ENCODE measurements around the gene SLC6A20.

The SLC6A20 gene

DNA sequence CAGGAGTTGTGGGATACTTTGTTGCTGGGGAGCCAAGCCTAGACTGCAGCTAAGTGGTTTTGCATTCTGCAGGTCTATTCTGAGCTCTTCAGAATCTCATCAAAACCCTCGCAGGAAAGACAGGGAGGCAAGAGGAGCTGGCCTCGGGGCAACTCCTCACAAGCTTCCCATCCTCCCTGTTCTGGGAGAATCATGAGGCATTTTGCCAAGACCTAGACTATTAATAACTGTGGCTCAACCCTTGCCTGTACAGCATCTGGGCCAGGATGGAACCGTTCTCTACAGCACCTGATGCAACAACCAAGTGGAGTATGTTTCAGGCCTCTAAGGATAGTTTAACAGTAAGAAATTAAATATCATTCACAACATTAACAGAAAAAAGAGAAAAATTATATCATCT lies 20.2 kb upstream of the SLC6A20 start:
- no peak for DNase-seq
- TF ChIP-seq POLR2A (IDR thresholded peaks at IDR 0.05; ENCODE audit: low read length) (no peak), GATA1 (IDR thresholded peaks at IDR 0.05; ENCODE audit: low read depth, low read length) (no peak)

DNA sequence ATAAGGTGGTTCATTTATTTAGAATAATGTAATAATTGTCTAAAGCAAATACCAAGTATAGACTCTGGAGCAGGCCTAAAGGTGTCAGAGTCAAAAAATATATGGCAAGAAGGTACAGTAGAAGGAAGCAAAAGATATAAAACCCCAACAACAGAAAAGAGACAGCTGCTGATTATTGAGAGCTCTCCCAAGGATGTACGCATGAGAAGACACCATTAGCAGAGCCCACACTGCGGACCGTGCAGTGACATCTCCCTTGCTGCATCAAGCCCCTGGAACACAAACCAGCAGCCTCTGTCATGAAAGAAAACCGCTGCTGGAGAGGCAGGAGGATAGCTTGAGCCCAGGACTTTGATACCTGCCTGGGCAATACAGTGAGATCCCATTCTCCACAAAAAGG lies 18.0 kb upstream of the SLC6A20 start:
- TF ChIP-seq POLR2A (IDR thresholded peaks at IDR 0.05; ENCODE audit: low read length) (no peak), GATA1 (IDR thresholded peaks at IDR 0.05; ENCODE audit: low read depth, low read length) (no peak)
- no peak for DNase-seq

DNA sequence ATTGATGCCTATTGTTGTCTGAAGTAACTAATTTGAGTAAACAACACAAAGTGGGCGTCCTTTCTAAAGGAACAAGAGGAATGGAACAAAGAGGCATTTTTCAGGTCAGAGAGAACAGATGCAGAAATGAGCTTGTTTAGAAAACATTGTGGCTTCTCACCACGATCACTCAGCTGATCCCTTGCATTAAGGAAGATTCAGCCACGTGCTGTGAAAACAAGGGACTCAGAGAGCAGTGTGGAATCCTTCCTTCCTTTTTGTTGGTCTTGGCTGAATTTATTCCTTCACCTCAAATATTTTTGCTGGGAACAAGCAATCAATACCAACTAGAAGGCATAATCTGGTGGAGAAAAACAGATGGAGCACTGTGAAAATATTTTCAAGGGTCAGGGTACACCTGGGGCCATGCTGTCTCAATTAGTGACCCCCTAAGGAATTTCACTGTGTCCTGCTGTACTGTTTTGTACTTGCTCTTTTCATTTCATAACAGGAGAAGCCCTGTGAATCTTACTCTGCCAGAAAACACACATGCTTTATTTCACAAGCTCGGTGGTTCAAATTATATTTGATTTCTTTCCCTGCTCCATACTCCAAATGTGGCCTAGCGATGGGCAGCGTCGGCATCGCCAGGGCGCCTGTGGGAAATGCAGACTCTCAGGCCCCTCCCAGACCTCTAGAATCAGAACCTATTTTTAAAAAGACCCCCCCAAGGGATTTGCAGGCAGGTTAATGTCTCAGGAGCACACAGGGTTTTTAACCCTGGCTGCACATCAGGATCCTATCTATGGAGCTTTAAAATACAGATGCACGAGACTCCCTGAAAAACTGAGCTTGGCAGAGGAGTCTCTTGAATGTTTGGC lies 11.6 kb upstream of the SLC6A20 start:
- DNase-seq, result no peak
- TF ChIP-seq GATA1 (IDR thresholded peaks at IDR 0.05; ENCODE audit: low read depth, low read length), result no peak
- TF ChIP-seq POLR2A (IDR thresholded peaks at IDR 0.05; ENCODE audit: low read length), result no peak

DNA sequence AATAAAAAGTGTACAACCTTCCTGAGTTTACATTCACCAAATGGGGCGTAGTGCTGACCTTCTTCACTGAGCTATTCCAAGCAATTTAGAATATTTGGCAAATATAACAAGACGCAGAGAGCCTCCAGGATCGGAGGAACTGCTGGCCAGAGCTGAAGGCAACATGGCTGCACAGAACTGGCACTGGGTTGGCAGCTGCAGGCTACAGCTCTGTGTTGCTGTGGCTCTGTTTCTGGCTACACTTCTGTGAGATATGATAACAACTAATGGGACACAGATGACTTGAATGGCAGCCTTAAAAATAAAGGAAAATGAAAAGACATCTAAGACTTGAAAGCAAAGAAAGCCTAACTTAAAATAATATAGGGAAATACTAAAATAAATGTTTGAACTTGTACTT lies 10.8 kb upstream of the SLC6A20 start:
- DNase-seq, result no peak
- TF ChIP-seq POLR2A (IDR thresholded peaks at IDR 0.05; ENCODE audit: low read length) (no peak), GATA1 (IDR thresholded peaks at IDR 0.05; ENCODE audit: low read depth, low read length) (no peak)

DNA sequence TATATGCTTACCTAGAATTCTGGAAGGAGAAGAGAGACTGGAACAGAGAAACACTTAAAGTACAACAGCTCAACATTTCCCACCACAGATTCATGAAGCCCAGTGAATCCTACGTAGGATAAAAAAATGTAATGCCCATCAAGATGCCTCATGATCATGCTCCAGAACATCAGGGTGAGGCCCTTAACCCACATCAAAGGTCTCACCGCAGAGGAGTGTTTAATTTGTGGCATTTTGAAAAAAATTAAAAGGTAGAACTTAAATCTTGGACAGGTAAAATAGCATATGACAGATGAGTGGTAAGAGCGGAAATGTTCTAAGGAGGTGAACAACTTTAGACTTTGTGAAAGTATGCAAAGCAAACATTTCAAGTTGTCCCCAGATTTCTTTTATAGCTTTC lies 9.7 kb upstream of the SLC6A20 start:
- DNase-seq, result no peak
- no peak for TF ChIP-seq POLR2A (IDR thresholded peaks at IDR 0.05; ENCODE audit: low read length)
- no peak for TF ChIP-seq GATA1 (IDR thresholded peaks at IDR 0.05; ENCODE audit: low read depth, low read length)

DNA sequence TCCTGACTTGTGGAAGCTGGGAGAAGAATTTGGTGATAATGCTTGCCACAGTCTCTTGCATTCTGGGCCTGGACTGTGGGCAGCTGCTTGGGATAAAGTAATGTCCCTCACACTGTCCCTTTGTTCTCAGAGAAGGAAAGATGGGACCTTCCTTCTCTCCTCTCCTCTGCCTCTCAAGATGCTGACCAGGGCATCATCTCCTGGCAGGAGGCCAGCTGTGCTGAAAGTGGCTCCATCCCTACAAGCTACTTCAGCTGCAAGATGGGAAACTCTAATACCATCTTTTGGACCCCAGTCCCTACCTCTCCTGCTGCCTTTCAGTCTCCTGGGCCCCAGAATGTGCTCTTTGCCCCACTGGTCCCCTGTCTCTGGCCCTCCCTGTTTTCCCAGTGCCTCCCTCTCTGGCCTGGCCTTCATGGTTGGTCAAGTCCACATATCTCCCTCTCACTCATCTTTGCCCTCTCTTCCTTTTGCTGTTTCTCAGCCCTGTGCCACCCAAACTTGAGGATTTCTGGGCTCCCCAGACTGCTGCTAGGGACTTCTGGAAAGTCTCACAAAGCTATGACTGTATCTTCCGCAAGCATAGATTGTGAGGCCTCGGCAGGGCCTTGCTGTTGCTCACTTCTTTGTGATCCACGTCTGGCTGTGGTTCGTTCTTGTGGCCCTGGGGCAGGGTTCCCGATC lies 7.1 kb upstream of the SLC6A20 start:
- DNase-seq, result no peak
- TF ChIP-seq POLR2A (IDR thresholded peaks at IDR 0.05; ENCODE audit: low read length) (no peak), GATA1 (IDR thresholded peaks at IDR 0.05; ENCODE audit: low read depth, low read length) (no peak)

DNA sequence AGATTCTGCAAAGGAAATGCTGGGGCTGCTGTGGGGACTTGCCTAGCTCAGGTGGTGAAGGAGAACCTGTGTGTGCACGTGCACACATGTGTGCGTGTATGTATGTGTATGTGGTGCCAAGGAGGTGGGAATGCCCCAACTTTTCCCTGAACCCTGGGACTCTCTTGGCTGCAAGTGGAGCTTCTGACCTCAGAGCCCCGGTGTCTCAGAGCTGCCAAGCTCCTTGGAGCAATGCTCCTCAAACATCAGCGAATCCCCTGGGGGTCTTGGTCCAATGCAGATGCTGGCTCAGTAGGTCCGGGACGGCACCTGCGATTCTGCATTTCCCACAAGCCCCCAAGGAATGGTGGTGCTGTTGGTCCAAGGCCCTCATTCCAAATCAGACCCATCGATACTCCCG lies 5.8 kb upstream of the SLC6A20 start:
- DNase-seq, result no peak
- TF ChIP-seq GATA1 (IDR thresholded peaks at IDR 0.05; ENCODE audit: low read depth, low read length), result no peak
- no peak for TF ChIP-seq POLR2A (IDR thresholded peaks at IDR 0.05; ENCODE audit: low read length)

DNA sequence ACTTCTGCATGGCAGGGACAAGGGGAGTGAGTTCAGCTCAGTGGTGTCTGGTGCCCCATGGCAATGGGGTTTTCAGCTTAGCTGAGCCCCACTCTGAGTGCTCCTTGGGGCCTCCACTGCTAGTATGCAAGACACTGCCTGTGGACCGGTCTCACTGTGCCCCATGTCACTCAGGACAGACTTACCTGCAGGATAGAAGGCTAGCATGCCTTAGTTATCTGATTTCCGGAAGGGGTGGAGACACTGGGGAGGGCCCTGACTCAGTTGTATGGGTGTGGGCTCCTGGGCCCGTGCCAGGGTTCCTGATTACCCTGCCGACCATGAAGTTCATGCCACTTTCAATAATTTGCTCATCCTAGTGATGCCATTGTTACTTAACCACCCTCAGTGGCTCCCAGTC lies 4.3 kb upstream of the SLC6A20 start:
- TF ChIP-seq POLR2A (IDR thresholded peaks at IDR 0.05; ENCODE audit: low read length), result no peak
- TF ChIP-seq GATA1 (IDR thresholded peaks at IDR 0.05; ENCODE audit: low read depth, low read length), result no peak
- DNase-seq, result no peak

DNA sequence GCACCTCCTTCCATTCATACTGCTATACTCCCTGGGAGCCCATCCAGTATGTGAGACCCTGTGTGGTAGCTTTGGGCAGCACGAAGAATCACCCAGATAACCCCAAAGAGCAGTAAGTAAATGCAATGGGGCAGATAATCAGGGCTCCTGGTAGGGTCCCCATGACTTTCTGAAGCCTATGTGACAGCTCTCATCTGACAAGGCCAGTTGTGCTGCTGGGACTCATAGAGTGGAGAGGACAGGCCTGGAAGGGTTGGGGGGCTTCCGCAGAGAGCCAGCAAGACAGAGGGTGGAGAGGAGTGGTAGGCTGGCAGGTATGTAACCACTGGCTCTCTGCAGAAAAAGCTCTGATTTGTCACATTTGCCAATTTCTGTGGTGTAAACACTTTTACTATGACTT lies 3.2 kb upstream of the SLC6A20 start:
- DNase-seq, result no peak
- TF ChIP-seq POLR2A (IDR thresholded peaks at IDR 0.05; ENCODE audit: low read length) (no peak), GATA1 (IDR thresholded peaks at IDR 0.05; ENCODE audit: low read depth, low read length) (no peak)

DNA sequence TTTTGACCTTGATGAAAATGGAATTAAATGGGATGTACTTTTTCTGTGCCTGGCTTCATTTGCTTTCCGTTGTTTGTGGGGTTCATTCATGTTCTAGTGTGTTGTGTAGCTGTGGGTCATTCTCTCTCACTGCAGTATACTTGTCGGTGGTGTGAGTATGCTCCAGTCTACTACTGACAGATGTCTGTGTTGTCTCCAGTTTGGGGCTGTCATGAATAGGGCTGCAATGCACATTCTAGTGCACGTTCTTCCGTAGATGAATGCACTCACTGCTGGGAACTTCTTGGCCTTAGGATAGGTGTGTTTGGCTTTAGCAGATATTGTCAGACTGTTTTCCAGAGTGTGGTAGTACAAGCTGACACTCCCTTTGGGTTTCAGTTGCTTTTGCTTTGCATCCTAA lies 1.7 kb upstream of the SLC6A20 start:
- no peak for DNase-seq
- TF ChIP-seq POLR2A (IDR thresholded peaks at IDR 0.05; ENCODE audit: low read length) (no peak), GATA1 (IDR thresholded peaks at IDR 0.05; ENCODE audit: low read depth, low read length) (no peak)

DNA sequence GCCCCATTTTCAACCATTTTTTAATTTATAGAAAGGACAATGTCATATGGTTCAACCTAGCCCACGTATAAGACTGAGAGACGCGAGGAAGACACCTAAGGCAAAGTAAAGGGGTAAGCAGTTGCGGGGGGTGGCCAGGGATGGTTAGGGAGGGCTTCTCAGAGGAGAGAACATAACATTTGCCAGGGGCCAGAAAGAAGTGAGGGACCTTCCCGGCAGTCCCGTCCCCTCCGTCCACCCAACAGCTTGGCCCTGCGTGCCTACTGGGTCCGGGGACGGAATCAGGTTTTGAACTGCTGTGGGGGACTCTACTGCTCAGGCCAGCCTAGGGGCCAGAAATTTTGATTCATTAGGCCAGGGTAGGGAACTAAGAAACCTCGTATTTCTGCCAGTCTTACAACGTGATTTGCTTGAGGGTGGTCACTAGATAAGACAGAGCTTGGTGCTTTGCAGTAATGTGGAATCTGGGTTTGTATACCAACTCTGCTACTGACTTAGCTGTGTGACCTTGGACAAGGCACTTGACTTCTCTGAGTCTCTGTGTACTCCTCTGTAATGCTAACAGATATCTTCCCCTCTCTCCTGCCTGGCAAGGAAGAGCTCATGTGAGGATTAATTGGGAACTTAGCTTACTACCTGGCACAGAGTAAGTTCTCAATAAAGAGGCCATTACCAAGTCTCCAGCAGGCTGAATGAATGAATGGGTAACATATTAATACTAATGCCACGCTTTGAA lies 734 bp upstream of the SLC6A20 start:
- no peak for DNase-seq
- TF ChIP-seq GATA1 (IDR thresholded peaks at IDR 0.05; ENCODE audit: low read depth, low read length), result no peak
- TF ChIP-seq POLR2A (IDR thresholded peaks at IDR 0.05; ENCODE audit: low read length), result no peak

DNA sequence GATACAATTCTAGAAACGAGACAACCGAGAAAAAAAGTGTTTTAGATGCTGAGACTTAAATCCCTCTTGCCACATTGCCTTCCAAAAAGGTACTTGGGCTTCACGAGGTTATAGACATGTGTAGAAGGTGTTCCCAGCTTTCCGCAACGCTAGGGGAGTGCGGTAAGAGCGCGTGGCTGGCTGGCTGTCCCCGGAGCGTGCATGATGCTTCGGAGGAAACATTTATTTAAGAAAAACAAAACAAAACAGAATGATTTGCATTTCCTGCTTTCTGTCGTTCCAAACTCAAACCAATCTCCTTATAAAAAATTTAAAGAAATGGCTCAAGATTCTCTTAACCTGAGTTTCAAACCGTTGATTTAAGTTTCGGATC lies 841 bp downstream of the SLC6A20 start:
- DNase-seq, result no peak
- TF ChIP-seq POLR2A (IDR thresholded peaks at IDR 0.05; ENCODE audit: low read length), result no peak
- no peak for TF ChIP-seq GATA1 (IDR thresholded peaks at IDR 0.05; ENCODE audit: low read depth, low read length)

DNA sequence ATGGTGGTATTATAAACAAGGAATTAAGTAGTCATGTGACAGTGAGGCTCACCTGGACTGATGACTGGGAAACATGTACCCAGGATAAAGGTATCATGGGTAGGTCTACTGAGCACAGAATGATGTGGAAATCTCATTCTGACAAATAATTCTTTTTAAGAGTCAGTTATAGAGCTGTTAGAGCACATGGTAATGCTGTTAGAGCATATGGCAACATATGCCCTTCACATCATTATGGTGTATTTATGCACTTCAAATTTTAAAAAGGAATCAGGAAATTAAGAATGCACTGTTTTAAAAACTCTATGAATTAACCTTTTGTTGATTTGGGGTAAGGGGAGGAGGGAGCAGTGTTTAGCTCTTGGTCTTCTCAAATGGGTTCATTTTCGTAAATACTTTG lies 1.7 kb downstream of the SLC6A20 start:
- TF ChIP-seq POLR2A (IDR thresholded peaks at IDR 0.05; ENCODE audit: low read length), result no peak
- TF ChIP-seq GATA1 (IDR thresholded peaks at IDR 0.05; ENCODE audit: low read depth, low read length), result no peak
- DNase-seq, result no peak

DNA sequence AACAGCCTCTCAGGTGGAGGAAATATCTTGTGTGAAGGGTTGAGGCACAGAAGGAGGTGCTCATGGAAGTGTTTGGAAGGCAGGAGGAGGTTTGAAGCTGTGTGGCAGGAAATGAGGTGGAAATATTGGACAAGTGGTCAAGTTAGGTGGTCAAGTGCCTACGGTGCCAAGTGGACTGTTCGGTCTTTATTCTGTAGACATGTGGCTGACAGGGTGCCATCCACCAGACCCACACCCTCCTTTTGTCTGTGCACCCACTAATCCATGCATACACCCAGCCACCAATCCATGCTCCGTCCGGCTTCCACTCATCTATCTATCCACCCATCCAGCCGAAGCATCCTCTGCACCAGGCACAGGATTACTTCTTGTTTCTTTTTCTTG lies 2.2 kb downstream of the SLC6A20 start:
- no peak for DNase-seq
- TF ChIP-seq GATA1 (IDR thresholded peaks at IDR 0.05; ENCODE audit: low read depth, low read length) (no peak), POLR2A (IDR thresholded peaks at IDR 0.05; ENCODE audit: low read length) (no peak)
